Naive thymus-derived CD8-positive, alpha-beta T cell (primary cell): ENCODE measurements around the gene UROC1. TPM values are rescaled to one million over a fixed set of nuclear protein-coding genes. Genes with fewer than 3 reads are reported as not detected.

Source experiments
- ATAC-seq, 2 donors: fragments of 150-1000 bp; cut with Tn5 transposase in 1 of 2; sonication (Bioruptor Pico), chemical (Tn5 transposase) in 1 of 2; 1 replicate in 1 of 2; 2 replicates in 1 of 2; pipeline ENCODE4 v1.10.0; 2021; ENCODE audit warnings: mild to moderate bottlenecking in 2 of 2, moderate library complexity in 2 of 2
- POLR2A ChIA-PET: fragments of 350-600 bp; sonication (Branson Sonifier 250); formaldehyde crosslinking; loops from one replicate; lab custom pipeline; 2021; ENCODE audit warnings: antibody characterized with exemption; lab: Charles Lee
- DNase-seq, 10 donors: peaks; one replicate each; pipeline versions ENCODE4 v3.0.0 to v3.0.0-alpha.2; 2020 to 2022
- H3K27ac Mint-ChIP-seq, 10 donors: one replicate each; pipeline ENCODE4 v1.8.0; 2020 to 2022; ENCODE audit warnings: mild to moderate bottlenecking in 10 of 10, mixed read lengths in 10 of 10, moderate library complexity in 4 of 10, inconsistent platforms in 1 of 10
- H3K27me3 Mint-ChIP-seq, 5 donors: one replicate each; pipeline ENCODE4 v1.8.0; 2021 to 2022; ENCODE audit warnings: mixed read lengths in 5 of 5
- H3K36me3 Mint-ChIP-seq, 3 donors: one replicate each; pipeline ENCODE4 v1.8.0; 2020 to 2022; ENCODE audit warnings: mixed read lengths in 3 of 3, mild to moderate bottlenecking in 2 of 3, inconsistent platforms in 1 of 3
- H3K4me1 Mint-ChIP-seq, 4 donors: one replicate each; pipeline ENCODE4 v1.8.0; 2021 to 2022; ENCODE audit warnings: mixed read lengths in 4 of 4
- H3K4me3 Mint-ChIP-seq, 10 donors: one replicate each; pipeline ENCODE4 v1.8.0; 2020 to 2022; ENCODE audit warnings: mild to moderate bottlenecking in 10 of 10, mixed read lengths in 10 of 10, moderate library complexity in 6 of 10, inconsistent platforms in 1 of 10
- H3K9me3 Mint-ChIP-seq, 9 donors: one replicate each; pipeline ENCODE4 v1.8.0; 2020 to 2022; ENCODE audit warnings: mixed read lengths in 9 of 9, mild to moderate bottlenecking in 3 of 9, inconsistent platforms in 1 of 9, moderate library complexity in 1 of 9
- polyA plus RNA-seq, 3 donors: library from polyadenylated mRNA; unstranded; fragments of 300-500 nt; fragmentation: Illumina TruSeq; gene quantifications; one replicate each; pipeline ENCODE4 v1.2.3, GENCODE V29; 2021
- total RNA-seq, 8 experiments: library from RNA in 2 of 8; stranded (reverse) in 2 of 8; gene quantifications; one replicate each; pipeline ENCODE4 v1.2.3 and lab custom pipeline; 2021 to 2026

Gene UROC1
- total and polyA plus RNA-seq, 5 experiments from 2014 or later: 0.07 to 0.67 (median 0.11) TPM

- DNase-seq (peak in 1 of 10 donors; percentile 56), ATAC-seq (no peak)
- Mint-ChIP-seq H3K4me3 (no peak overlapping the region), H3K27me3 (peaks cover 4 to 37% (median 14%) of the 10 kb centered on the region in 5 donors), H3K9me3 (no peaks in the 10 kb centered on the region), H3K27ac (no peak overlapping the region), H3K36me3 (no peaks in the 10 kb centered on the region), H3K4me1 (peaks cover 0 to 10% (median 3%) of the 10 kb centered on the region in 4 donors)
- POLR2A ChIA-PET: no interaction called here
Observed at GRCh38 chr3:126525853-126526667, 8.5 kb upstream of the UROC1 start.

GRCh38 chr3:126525091-126525852 lies 7.7 kb upstream of the UROC1 start:
- ATAC-seq (no peak), DNase-seq (peak in 1 of 10 donors; percentile 46)
- Mint-ChIP-seq H3K4me3 (peak overlapping the region in 2 of 10 donors; percentile 34 to 35), H3K9me3 (no peaks in the 10 kb centered on the region), H3K27me3 (peaks cover 4 to 37% (median 14%) of the 10 kb centered on the region in 5 donors), H3K36me3 (no peaks in the 10 kb centered on the region), H3K4me1 (peaks cover 0 to 10% (median 3%) of the 10 kb centered on the region in 4 donors), H3K27ac (no peak overlapping the region)
- POLR2A ChIA-PET: no interaction called here

- ATAC-seq (no peak), DNase-seq (peak in 1 of 10 donors; percentile 60)
- Mint-ChIP-seq H3K4me3 (peak overlapping the region in 3 of 10 donors; percentile 34 to 64 (median 35)), H3K9me3 (no peaks in the 10 kb centered on the region), H3K4me1 (peaks cover 0 to 7% (median 3%) of the 10 kb centered on the region in 4 donors), H3K36me3 (no peaks in the 10 kb centered on the region), H3K27me3 (peaks cover 4 to 37% (median 14%) of the 10 kb centered on the region in 5 donors), H3K27ac (no peak overlapping the region)
- POLR2A ChIA-PET: no interaction called here
Observed at GRCh38 chr3:126524429-126524988, 6.9 kb upstream of the UROC1 start.

GRCh38 chr3:126523745-126524428 lies 6.3 kb upstream of the UROC1 start, which contains the start of gene CHST13:
Gene CHST13 (plus strand): TSS chr3:126524155. CDS start chr3:126524333, 178 bp downstream.
- Mint-ChIP-seq H3K36me3 (no peaks in the 10 kb centered on the region), H3K9me3 (no peaks in the 10 kb centered on the region), H3K27ac (no peak within 1 kb of the TSS), H3K4me3 (peak within 1 kb of the TSS in 3 of 10 donors; percentile 34 to 64 (median 35)), H3K27me3 (peaks cover 4 to 37% (median 14%) of the 10 kb centered on the region in 5 donors), H3K4me1 (peaks cover 0 to 4% (median 3%) of the 10 kb centered on the region in 4 donors)
- DNase-seq (peak in 1 of 10 donors; percentile 28), ATAC-seq (no peak)
- POLR2A ChIA-PET: interaction anchor here (0.5 kb wide), 1 partner anchor 35 kb away, joined by 3 read pairs; the partner anchor contains the start of gene C3orf22

GRCh38 chr3:126522363-126522788 lies 4.8 kb upstream of the UROC1 start:
- peak in 8 of 10 donors; percentile 11 to 64 (median 42) for DNase-seq
- Mint-ChIP-seq H3K4me3 (no peak overlapping the region), H3K36me3 (no peaks in the 10 kb centered on the region), H3K4me1 (peaks cover 0 to 4% (median 1%) of the 10 kb centered on the region in 4 donors), H3K27ac (peak overlapping the region in 1 of 10 donors; percentile 70), H3K27me3 (peaks cover 4 to 37% (median 14%) of the 10 kb centered on the region in 5 donors), H3K9me3 (no peaks in the 10 kb centered on the region)
- POLR2A ChIA-PET: no interaction called here
- no peak for ATAC-seq

GRCh38 chr3:126521122-126521891 lies 3.7 kb upstream of the UROC1 start:
- ATAC-seq (no peak), DNase-seq (peak in 1 of 10 donors; percentile 50)
- POLR2A ChIA-PET: interaction anchor here (0.6 kb wide), 1 partner anchor 646 kb away, joined by 3 read pairs; no protein-coding TSS in a partner anchor
- Mint-ChIP-seq H3K9me3 (no peaks in the 10 kb centered on the region), H3K4me1 (peaks cover 0 to 4% (median 1%) of the 10 kb centered on the region in 4 donors), H3K36me3 (no peaks in the 10 kb centered on the region), H3K27me3 (peaks cover 4 to 37% (median 14%) of the 10 kb centered on the region in 5 donors), H3K27ac (peak overlapping the region in 1 of 10 donors; percentile 70), H3K4me3 (no peak overlapping the region)

- peaks cover 4 to 24% (median 12%) of the 10 kb centered on the region in 5 donors for H3K27me3 Mint-ChIP-seq
- peak in 1 of 10 donors; percentile 32 for DNase-seq
- H3K36me3 Mint-ChIP-seq: no peaks in the 10 kb centered on the region
- no peaks in the 10 kb centered on the region for H3K9me3 Mint-ChIP-seq
- peaks cover 0 to 4% (median 1%) of the 10 kb centered on the region in 4 donors for H3K4me1 Mint-ChIP-seq
- H3K27ac Mint-ChIP-seq: no peak overlapping the region
- no peak for ATAC-seq
- no peak overlapping the region for H3K4me3 Mint-ChIP-seq
- POLR2A ChIA-PET: interaction anchor here (0.5 kb wide), 1 partner anchor 314 kb away, joined by 4 read pairs; no protein-coding TSS in a partner anchor
Observed at GRCh38 chr3:126519506-126520455, 2.2 kb upstream of the UROC1 start.

GRCh38 chr3:126518779-126519177 lies 1.2 kb upstream of the UROC1 start:
- POLR2A ChIA-PET: no interaction called here
- Mint-ChIP-seq H3K27ac (peak overlapping the region in 1 of 10 donors; percentile 32), H3K36me3 (no peaks in the 10 kb centered on the region), H3K4me3 (no peak overlapping the region), H3K9me3 (no peaks in the 10 kb centered on the region), H3K4me1 (peaks cover 0 to 4% (median 1%) of the 10 kb centered on the region in 4 donors), H3K27me3 (peaks cover 4 to 20% (median 12%) of the 10 kb centered on the region in 5 donors)
- ATAC-seq (no peak), DNase-seq (peak in 1 of 10 donors; percentile 43)

GRCh38 chr3:126517986-126518778 lies 609 bp upstream of the UROC1 start:
- ATAC-seq: no peak
- Mint-ChIP-seq H3K27ac (no peak overlapping the region), H3K4me3 (no peak overlapping the region), H3K4me1 (peaks cover 0 to 4% (median 1%) of the 10 kb centered on the region in 4 donors), H3K36me3 (no peaks in the 10 kb centered on the region), H3K27me3 (peaks cover 4 to 17% (median 9%) of the 10 kb centered on the region in 5 donors), H3K9me3 (no peaks in the 10 kb centered on the region)
- POLR2A ChIA-PET: no interaction called here
- DNase-seq: peak in 1 of 10 donors; percentile 38

- no peak overlapping the region for H3K27ac Mint-ChIP-seq
- DNase-seq (peak in 1 of 10 donors; percentile 21), ATAC-seq (no peak)
- H3K36me3 Mint-ChIP-seq: no peaks in the 10 kb centered on the region
- POLR2A ChIA-PET: no interaction called here
- H3K27me3 Mint-ChIP-seq: peaks cover 0 to 4% (median 0%) of the 10 kb centered on the region in 5 donors
- H3K4me3 Mint-ChIP-seq: no peak overlapping the region
- H3K9me3 Mint-ChIP-seq: no peaks in the 10 kb centered on the region
- no peaks in the 10 kb centered on the region for H3K4me1 Mint-ChIP-seq
Observed at GRCh38 chr3:126516936-126517290, 660 bp downstream of the UROC1 start.
